Measurements from ENCODE around the gene FZD4.
"Not testable (repeated sequence)": the region's sequence is repeated elsewhere in the genome, so short reads cannot be mapped to it uniquely, and the experiment has no call there.

Gene FZD4

GRCh38 chr11:86918973-86919372 is 36.2 kb downstream of the FZD4 start:
- no peaks in the 10 kb centered on the region for H3K36me3 ChIP-seq
- H3K27ac ChIP-seq, result no peak overlapping the region
- H3K9me3 ChIP-seq, result no peaks in the 10 kb centered on the region
- H3K4me3 ChIP-seq (ENCODE audit: low read depth in 1 of 2, low read length in 1 of 2), result no peak overlapping the region
- TF ChIP-seq CTCF (IDR thresholded peaks at IDR 0.05), result no peak
- H3K27me3 ChIP-seq, result no peaks in the 10 kb centered on the region
- H3K4me1 ChIP-seq (ENCODE audit: control insufficient read depth in 1 of 2, insufficient read depth in 1 of 2, low read depth in 1 of 2, low read length in 1 of 2), result no peaks in the 10 kb centered on the region

- no peaks in the 10 kb centered on the region for H3K27me3 ChIP-seq
- H3K4me1 ChIP-seq (ENCODE audit: control insufficient read depth in 1 of 2, insufficient read depth in 1 of 2, low read depth in 1 of 2, low read length in 1 of 2), result no peaks in the 10 kb centered on the region
- H3K9me3 ChIP-seq, result no peaks in the 10 kb centered on the region
- H3K36me3 ChIP-seq, result no peaks in the 10 kb centered on the region
- no peak overlapping the region for H3K27ac ChIP-seq
- H3K4me3 ChIP-seq (ENCODE audit: low read depth in 1 of 2, low read length in 1 of 2), result no peak overlapping the region
- no peak for TF ChIP-seq CTCF (IDR thresholded peaks at IDR 0.05)
Measured at GRCh38 chr11:86918496-86918895, 36.7 kb downstream of the FZD4 start.

GRCh38 chr11:86917589-86917988 is 37.6 kb downstream of the FZD4 start:
- no peak overlapping the region for H3K27ac ChIP-seq
- TF ChIP-seq CTCF (IDR thresholded peaks at IDR 0.05), result no peak
- H3K36me3 ChIP-seq, result no peaks in the 10 kb centered on the region

GRCh38 chr11:86916330-86916729 is 38.9 kb downstream of the FZD4 start:
- Histone ChIP-seq H3K9me3 (no peaks in the 10 kb centered on the region), H3K4me1 (ENCODE audit: control insufficient read depth in 1 of 2, insufficient read depth in 1 of 2, low read depth in 1 of 2, low read length in 1 of 2) (no peaks in the 10 kb centered on the region), H3K27ac (no peak overlapping the region), H3K36me3 (no peaks in the 10 kb centered on the region), H3K27me3 (no peaks in the 10 kb centered on the region), H3K4me3 (ENCODE audit: low read depth in 1 of 2, low read length in 1 of 2) (no peak overlapping the region)
- no peak for TF ChIP-seq CTCF (IDR thresholded peaks at IDR 0.05)

More at GRCh38 chr11:86917589-86917988, 37.6 kb downstream of the FZD4 start:
- Histone ChIP-seq H3K4me3 (ENCODE audit: low read depth in 1 of 2, low read length in 1 of 2) (no peak overlapping the region), H3K27me3 (no peaks in the 10 kb centered on the region), H3K4me1 (ENCODE audit: control insufficient read depth in 1 of 2, insufficient read depth in 1 of 2, low read depth in 1 of 2, low read length in 1 of 2) (no peaks in the 10 kb centered on the region), H3K9me3 (no peaks in the 10 kb centered on the region)

DNA sequence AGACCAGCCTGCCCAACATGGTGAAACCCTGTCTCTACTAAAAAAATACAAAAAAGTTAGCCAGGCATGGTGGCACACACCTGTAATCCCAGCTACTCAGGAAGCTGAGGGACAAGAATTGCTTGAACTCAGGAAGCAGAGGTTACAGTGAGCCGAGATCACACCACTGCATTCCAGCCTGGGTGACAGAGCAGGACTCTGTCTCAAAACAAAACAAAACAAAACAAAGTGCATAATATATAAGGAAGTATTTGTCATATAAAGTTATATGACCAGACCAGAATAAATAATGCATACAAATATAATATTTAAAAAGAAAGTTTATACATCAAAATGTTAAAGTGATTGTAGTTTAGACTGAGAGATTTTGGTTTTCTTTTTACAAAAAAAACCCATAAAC is 39.3 kb downstream of the FZD4 start:
- H3K27me3 ChIP-seq; H3K4me3 ChIP-seq (ENCODE audit: low read depth in 1 of 2, low read length in 1 of 2); H3K27ac ChIP-seq: not testable (repeated sequence)

GRCh38 chr11:86914865-86915519 is 40.2 kb downstream of the FZD4 start:
- Histone ChIP-seq H3K27me3 (no peaks in the 10 kb centered on the region), H3K27ac (no peak overlapping the region)
- TF ChIP-seq CTCF (IDR thresholded peaks at IDR 0.05), result no peak

More for the DNA sequence above, 39.3 kb downstream of the FZD4 start:
- not testable (repeated sequence) for H3K9me3 ChIP-seq; H3K4me1 ChIP-seq (ENCODE audit: control insufficient read depth in 1 of 2, insufficient read depth in 1 of 2, low read depth in 1 of 2, low read length in 1 of 2); H3K36me3 ChIP-seq

More at GRCh38 chr11:86914865-86915519, 40.2 kb downstream of the FZD4 start:
- Histone ChIP-seq H3K9me3 (no peaks in the 10 kb centered on the region), H3K4me1 (ENCODE audit: control insufficient read depth in 1 of 2, insufficient read depth in 1 of 2, low read depth in 1 of 2, low read length in 1 of 2) (no peaks in the 10 kb centered on the region), H3K4me3 (ENCODE audit: low read depth in 1 of 2, low read length in 1 of 2) (no peak overlapping the region), H3K36me3 (no peaks in the 10 kb centered on the region)
